GM18526 (cell line): Measurements from ENCODE around the gene TMEM106C.

Experiments used
- POLR2A ChIP-seq: IDR thresholded peaks from 3 replicates; pipeline ENCODE4 v1.6.1; 2011; ENCODE audit not compliant: insufficient read length; ENCODE audit errors: extremely low read depth

TMEM106C gene

DNA sequence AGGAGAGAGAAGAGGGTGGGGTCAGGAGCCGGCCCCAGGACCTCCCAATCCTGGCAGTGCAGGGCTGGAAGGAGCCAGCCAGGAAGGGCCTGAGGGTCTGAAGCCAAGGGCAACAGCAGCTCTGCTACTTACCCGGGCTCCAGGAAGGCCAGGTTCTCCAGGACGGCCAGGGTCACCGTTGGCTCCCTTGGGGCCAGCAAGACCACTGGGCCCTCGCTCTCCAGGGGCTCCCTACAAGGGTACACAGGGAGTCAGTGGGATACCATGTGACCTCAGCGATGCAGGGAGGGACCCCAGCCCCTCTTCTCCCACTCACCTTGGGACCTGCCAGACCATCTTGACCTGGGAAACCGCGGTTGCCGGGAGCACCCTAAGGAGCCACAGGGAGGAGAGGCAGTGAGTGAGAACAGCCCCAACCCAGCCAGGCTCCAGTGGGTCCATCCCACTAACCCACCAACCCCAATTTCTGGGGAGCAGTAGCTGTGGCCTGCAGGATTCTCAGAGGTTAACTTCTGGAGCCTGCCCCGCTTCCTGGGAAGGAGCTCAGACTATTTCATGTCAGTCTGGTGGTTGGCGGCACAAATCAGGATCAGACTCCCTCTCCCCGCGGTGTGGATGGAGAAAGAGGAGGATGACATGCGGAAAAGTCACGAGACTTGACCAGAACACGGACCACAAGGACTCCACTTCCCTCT, 22.3 kb downstream of the TMEM106C start:
- no peak for TF ChIP-seq POLR2A

DNA sequence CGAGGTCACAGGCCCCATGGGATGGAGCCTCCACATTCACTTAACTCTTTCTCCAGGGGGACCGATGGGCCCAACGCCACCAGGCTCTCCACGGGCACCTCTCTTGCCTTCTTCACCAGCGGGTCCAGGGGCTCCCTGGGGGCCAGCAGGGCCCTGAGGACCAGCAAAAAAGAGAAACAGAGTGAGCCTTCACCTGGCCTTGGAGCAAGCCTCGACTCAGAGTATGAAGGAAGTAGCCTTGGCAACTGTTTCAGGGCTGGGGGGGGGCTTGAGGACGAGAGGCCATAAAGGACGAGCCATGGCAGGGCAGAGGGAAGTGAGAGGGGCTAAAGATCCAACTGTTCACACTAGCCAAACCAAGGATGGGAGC, 22.9 kb downstream of the TMEM106C start:
- TF ChIP-seq POLR2A, result no peak

DNA sequence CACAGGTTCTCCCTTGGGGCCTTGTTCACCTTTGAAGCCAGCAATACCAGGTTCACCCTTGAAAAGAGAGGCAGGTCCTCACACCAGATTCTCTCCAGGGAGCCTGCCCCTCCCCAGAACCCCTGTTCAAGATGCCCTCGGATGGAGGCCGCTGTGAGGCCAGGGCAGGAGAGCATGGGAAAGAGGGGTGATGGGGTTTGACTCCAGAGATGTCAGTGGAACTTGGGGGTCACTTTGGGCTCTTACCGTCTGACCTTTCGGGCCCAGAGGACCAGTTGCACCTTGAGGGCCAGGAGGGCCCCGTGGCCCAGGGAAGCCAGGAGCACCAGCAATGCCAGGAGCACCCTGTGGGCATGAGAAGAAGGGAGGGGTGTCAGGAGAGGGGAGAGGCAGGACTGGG, 23.4 kb downstream of the TMEM106C start:
- no peak for TF ChIP-seq POLR2A

DNA sequence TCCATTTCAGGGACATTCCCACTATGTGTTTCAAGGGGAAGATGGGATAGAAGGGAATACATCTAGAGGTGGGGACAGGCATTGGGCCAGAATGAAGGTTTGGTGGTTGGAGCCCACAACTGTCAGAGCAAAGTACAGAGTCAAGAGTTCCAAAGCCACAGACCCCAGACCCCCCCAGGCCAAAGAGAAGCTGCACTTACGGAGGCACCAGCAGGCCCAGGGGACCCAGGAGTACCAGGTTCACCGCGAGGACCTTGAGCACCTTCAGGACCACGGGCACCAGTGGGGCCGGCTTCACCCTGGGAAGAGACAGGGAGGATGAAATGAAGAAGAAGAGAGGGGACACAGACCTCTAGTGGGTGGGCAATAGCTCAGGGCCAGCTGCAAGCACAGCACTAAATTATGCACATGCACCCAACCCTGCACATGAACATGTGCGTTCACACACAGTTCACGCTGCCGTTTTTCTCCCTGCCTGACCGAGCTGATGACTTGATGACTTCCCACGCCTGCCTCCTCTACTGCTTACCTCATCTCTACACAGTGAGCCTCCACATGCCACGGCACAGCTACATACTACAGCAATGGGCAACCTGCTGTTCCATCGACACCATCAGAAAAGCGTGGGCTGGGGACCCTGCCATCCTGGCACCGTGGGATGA, 24.1 kb downstream of the TMEM106C start:
- TF ChIP-seq POLR2A, result no peak

DNA sequence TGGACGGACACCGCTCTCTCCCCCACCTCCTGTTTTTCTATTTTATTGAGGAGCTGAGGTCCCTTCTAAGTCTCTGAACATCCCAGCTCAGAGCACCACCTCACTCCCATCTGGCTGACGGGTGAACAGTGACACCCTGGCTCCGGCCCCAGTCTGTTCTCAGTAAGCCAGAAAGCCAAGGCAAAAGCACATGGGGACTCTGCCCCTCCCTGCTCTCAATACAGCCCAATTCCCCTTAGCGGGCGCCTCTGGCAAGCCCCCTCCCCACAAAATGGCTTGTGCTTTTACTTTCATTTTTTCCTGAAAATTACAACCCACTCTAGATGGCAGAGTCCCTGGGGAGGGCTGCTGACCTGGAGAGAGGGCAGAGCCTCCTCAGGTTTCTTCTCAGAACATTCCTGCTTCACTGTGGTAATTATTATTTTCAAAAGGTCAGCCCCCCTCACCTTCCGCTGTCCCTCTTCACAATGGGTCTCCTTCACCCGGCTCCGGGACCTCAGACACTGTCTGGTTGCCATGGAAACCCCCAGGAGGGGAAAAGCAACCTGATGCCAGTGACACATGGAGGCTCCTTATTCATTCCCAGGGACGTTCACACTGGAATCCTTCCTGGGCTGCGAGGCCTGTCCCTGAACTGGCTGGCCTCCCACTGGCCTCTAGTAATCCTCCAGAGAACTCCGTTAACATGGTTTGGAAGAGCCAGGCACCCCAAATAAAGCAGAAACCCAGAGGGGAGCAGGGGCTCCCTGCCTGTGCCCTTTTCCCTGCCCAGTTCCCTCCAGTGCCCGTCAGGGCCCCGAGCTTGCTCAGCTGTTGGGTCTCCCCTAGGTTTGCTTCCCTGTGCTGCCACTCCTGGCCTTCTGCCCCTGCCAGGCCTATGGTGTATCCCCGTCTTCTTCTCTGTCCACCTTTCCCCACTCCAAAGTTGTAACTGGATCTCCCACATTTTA, 25.0 kb downstream of the TMEM106C start:
- TF ChIP-seq POLR2A, result no peak

- TF ChIP-seq POLR2A, result no peak
Measured at GRCh38 chr12:47989023-47989417, 25.6 kb downstream of the TMEM106C start.

GRCh38 chr12:47989666-47990065, 26.3 kb downstream of the TMEM106C start:
- no peak for TF ChIP-seq POLR2A

DNA sequence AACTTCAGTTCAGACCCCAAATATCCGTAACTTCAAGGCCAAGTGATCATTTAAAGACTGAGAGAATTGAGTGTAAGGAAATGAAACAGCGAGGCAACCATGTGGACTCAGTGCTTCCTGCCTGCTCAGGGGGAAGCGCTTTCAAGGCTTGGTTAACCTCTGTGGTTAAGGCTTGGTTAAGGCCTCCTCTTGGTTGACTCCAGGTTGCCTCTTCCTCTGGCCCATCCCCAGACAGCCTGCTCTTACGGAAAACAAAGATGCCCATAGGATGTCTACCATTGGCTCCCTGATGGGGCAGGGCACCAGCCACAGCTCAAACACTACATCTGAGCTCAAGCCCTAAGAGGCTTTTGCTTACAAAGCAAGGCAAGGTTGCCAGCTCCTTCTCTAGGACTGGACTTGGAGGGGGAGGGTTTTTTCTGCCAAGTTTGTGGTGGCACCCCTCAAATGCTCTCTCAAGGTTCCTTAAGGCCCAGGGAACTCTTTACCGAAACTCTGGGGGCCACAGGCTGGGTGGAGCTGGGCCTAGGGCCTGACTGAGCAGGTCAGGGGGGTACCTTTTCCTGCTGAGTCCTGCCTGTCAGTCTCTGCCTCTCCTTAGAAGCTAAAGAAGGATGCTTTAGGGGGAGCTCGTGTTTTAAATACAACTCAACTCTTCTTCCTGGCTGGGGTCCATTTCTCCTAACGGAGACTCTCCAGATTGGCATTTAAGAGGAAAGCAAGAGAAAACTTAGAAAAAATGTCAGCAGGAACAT, 27.1 kb downstream of the TMEM106C start:
- TF ChIP-seq POLR2A, result no peak

GRCh38 chr12:47991106-47992061, 28.0 kb downstream of the TMEM106C start:
- no peak for TF ChIP-seq POLR2A

GRCh38 chr12:47992776-47993175, 29.4 kb downstream of the TMEM106C start:
- TF ChIP-seq POLR2A, result no peak

DNA sequence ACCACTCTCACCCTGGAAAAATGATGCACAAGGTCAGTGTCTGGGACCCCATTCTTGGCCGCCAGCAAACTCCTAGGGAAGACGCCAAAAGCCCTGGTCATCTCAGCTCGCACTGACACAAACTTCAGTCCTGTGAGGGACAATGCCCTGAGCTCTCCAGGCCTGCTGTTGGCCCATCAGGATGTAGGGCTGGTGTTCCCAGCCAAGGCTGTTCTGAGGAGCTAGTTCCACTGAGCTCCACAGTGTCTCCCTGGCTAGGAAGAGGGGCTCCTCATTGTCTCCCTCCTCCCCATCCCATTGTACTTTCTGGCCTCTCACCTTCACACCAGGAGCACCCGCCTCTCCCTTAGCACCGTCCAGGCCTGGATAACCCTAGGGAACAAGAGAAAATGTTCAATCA, 30.1 kb downstream of the TMEM106C start:
- no peak for TF ChIP-seq POLR2A

GRCh38 chr12:47995981-47996401, 32.6 kb downstream of the TMEM106C start:
- no peak for TF ChIP-seq POLR2A

- no peak for TF ChIP-seq POLR2A
Measured at GRCh38 chr12:47997321-47997720, 33.9 kb downstream of the TMEM106C start.

DNA sequence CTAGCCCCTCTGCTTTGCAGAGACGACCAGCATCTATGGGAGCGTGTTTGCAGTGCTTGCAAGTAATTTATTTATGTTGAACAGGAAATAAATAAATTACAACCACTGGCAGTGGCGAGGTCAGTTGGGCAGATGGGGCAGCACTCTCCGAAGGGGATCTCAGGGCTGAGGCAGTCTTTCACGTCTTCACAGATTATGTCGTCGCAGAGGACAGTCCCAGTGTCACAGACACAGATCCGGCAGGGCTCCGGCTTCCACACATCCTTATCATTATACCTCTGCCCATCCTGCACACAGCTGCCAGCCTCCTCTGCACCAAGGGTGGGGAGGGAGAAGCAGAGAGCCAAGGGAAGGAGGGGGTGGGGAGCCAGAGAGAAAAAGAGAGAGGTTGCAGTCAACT, 36.4 kb downstream of the TMEM106C start:
- no peak for TF ChIP-seq POLR2A
